Nephron progenitor cell (in vitro differentiated cells): ENCODE results near the gene NPBWR2.

Experiments
- DNase-seq: peaks from one replicate; pipeline ENCODE4 v3.0.0; 2021
- H3K27ac Mint-ChIP-seq: 2 replicates; pipeline ENCODE4 v1.8.0; 2021; ENCODE audit warnings: mild to moderate bottlenecking, moderate library complexity, mixed read lengths
- H3K27me3 Mint-ChIP-seq: 2 replicates; pipeline ENCODE4 v1.8.0; 2021; ENCODE audit warnings: mild to moderate bottlenecking, low read depth, mixed read lengths; ENCODE audit not compliant: poor library complexity
- H3K36me3 Mint-ChIP-seq: 2 replicates; pipeline ENCODE4 v1.8.0; 2021; ENCODE audit warnings: low read depth, mixed read lengths
- H3K4me1 Mint-ChIP-seq: 2 replicates; pipeline ENCODE4 v1.8.0; 2021; ENCODE audit warnings: mixed read lengths
- H3K4me3 Mint-ChIP-seq: 2 replicates; pipeline ENCODE4 v1.8.0; 2021; ENCODE audit warnings: mild to moderate bottlenecking, moderate library complexity, mixed read lengths
- H3K9me3 Mint-ChIP-seq: 2 replicates; pipeline ENCODE4 v1.8.0; 2021; ENCODE audit warnings: mild to moderate bottlenecking, moderate library complexity, mixed read lengths
- CTCF ChIP-seq: fragments of 200-600 bp; sonication (generic); IDR thresholded peaks from 2 replicates; pipeline ENCODE4 v1.5.0; 2021; ENCODE audit warnings: antibody characterized with exemption

The NPBWR2 gene

GRCh38 chr20:64074963-64075362 lies 32.4 kb downstream of the NPBWR2 start:
- TF ChIP-seq CTCF, result no peak
- no peaks in the 10 kb centered on the region for H3K9me3 Mint-ChIP-seq
- peaks cover 13% of the 10 kb centered on the region for H3K4me1 Mint-ChIP-seq
- no peak overlapping the region for H3K27ac Mint-ChIP-seq
- H3K27me3 Mint-ChIP-seq, result no peaks in the 10 kb centered on the region
- no peak for DNase-seq
- no peaks in the 10 kb centered on the region for H3K36me3 Mint-ChIP-seq
- no peak overlapping the region for H3K4me3 Mint-ChIP-seq

DNA sequence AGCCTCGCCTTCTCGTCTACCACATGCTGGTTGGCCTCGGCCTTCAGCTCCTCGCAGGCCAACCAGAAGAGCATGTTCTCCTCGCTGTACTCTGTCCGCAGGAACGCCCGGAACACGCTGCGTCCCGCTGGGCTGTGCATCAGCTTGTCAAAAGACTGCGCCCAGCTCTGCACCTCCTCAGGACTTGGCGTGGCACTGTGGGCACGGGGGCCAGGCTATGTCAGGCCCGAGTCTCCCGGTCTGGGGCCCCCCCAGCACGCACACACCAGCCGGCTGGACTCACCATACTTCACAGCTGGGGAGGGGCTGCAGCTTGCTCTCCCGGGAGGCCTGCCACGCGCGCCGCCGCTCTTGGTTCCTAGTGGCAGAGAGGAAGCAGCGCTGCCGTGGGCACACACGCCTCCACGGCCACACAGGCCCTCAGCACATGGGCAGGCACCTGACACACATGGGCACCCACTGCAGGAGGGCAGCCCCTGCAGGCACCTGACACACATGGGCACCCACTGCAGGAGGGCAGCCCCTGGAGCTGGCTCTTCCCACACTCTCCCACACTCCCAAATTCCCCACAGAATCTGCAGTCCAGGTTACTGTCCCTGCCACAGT lies 33.1 kb downstream of the NPBWR2 start:
- H3K9me3 Mint-ChIP-seq, result no peaks in the 10 kb centered on the region
- H3K27ac Mint-ChIP-seq, result no peak overlapping the region
- H3K4me1 Mint-ChIP-seq, result peaks cover 13% of the 10 kb centered on the region
- no peak for TF ChIP-seq CTCF
- no peak for DNase-seq
- no peaks in the 10 kb centered on the region for H3K27me3 Mint-ChIP-seq
- no peaks in the 10 kb centered on the region for H3K36me3 Mint-ChIP-seq
- H3K4me3 Mint-ChIP-seq, result no peak overlapping the region

- Mint-ChIP-seq H3K27me3 (no peaks in the 10 kb centered on the region), H3K9me3 (no peaks in the 10 kb centered on the region), H3K4me1 (peaks cover 7% of the 10 kb centered on the region), H3K36me3 (no peaks in the 10 kb centered on the region), H3K4me3 (no peak overlapping the region), H3K27ac (no peak overlapping the region)
- no peak for DNase-seq
- TF ChIP-seq CTCF, result no peak
These were observed 33.7 kb downstream of the NPBWR2 start for GRCh38 chr20:64073476-64074183.

DNA sequence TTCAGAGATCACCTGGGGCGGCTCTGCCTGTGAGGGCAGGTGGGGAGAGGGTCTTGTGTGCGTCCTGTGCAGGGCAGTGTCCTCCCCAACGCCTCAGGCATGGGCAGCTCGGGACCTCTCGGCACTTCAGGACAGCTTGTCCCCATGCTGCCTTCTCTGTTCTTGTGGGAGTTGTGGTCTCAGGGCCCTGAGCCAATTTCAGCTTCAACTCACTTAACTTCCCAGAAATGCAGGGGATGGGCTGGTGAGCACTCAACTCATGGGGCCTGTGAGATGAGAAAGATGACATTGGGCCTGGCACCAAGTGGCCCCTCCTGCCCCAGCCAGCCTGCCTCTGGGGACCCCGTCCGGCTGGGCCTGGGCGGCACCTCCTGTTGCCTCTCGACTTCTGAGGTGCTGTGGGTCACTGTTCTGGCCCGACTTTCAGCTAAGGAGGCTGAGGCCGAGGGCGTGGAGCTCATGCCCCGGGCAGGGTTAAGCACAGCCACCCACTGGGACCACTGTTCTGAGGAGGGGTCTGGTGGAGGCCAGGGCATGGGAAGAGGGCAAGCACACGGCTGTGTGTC lies 34.8 kb downstream of the NPBWR2 start:
- no peaks in the 10 kb centered on the region for H3K9me3 Mint-ChIP-seq
- H3K27ac Mint-ChIP-seq, result no peak overlapping the region
- TF ChIP-seq CTCF, result no peak
- H3K36me3 Mint-ChIP-seq, result no peaks in the 10 kb centered on the region
- H3K4me3 Mint-ChIP-seq, result no peak overlapping the region
- no peaks in the 10 kb centered on the region for H3K4me1 Mint-ChIP-seq
- no peaks in the 10 kb centered on the region for H3K27me3 Mint-ChIP-seq
- DNase-seq, result no peak

- Mint-ChIP-seq H3K9me3 (no peaks in the 10 kb centered on the region), H3K36me3 (no peaks in the 10 kb centered on the region), H3K27me3 (no peaks in the 10 kb centered on the region), H3K27ac (no peak overlapping the region), H3K4me1 (no peaks in the 10 kb centered on the region), H3K4me3 (no peak overlapping the region)
- no peak for DNase-seq
- no peak for TF ChIP-seq CTCF
These were observed 35.7 kb downstream of the NPBWR2 start for GRCh38 chr20:64071341-64072332.
